OCI-LY3 (cell line): ENCODE results near the gene KRTAP3-1.

Source experiments
- EZH2phosphoT487 ChIP-seq: fragments of 200-600 bp; shearing (Covaris generic); IDR thresholded peaks from 2 replicates; pipeline ENCODE4 v1.6.1; 2018; ENCODE audit warnings: antibody characterized with exemption, mixed run types, low read depth
- TF ChIP-seq, protein P1 (sequence below): fragments of 200-600, 300-600 bp; sonication (generic); IDR thresholded peaks from 2 replicates; pipeline ENCODE4 v1.5.1; 2014; ENCODE audit warnings: antibody characterized with exemption, low read length, low read depth

DNA sequence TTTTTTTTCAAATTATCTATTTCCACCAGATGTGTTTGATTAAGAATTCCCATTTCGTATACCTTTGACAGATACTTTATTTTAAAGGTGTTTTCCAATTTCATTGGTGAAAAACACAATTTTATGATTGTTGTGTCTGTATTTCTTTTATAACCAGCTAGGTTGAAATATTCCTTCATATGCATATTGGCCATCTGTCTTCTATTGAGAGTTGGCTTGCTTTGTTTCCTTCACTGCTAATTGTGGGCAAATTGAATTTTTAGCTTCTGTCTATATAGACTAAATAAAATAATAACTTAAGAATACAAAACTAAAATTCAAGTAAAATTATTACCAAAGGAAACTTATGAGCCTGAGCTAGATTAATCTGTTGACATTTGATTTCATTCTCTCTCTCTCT, 13.8 kb downstream of the KRTAP3-1 start:
- TF ChIP-seq, protein P1, sequence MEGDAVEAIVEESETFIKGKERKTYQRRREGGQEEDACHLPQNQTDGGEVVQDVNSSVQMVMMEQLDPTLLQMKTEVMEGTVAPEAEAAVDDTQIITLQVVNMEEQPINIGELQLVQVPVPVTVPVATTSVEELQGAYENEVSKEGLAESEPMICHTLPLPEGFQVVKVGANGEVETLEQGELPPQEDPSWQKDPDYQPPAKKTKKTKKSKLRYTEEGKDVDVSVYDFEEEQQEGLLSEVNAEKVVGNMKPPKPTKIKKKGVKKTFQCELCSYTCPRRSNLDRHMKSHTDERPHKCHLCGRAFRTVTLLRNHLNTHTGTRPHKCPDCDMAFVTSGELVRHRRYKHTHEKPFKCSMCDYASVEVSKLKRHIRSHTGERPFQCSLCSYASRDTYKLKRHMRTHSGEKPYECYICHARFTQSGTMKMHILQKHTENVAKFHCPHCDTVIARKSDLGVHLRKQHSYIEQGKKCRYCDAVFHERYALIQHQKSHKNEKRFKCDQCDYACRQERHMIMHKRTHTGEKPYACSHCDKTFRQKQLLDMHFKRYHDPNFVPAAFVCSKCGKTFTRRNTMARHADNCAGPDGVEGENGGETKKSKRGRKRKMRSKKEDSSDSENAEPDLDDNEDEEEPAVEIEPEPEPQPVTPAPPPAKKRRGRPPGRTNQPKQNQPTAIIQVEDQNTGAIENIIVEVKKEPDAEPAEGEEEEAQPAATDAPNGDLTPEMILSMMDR = no peak
- TF ChIP-seq EZH2phosphoT487 = no peak
